Mammary epithelial cell (primary cell): Measurements from ENCODE around the gene CDS2.

Experiments
- CTCF ChIP-seq, 2 donors: IDR thresholded peaks in 1 of 2; conservative IDR thresholded peaks in 1 of 2; 2 replicates each; pipeline ENCODE4 v1.5.1; 2011 to 2012; ENCODE audit warnings: inconsistent platforms in 2 of 2, low read length in 2 of 2, mild to moderate bottlenecking in 2 of 2, control low read depth in 1 of 2, low read depth in 1 of 2; ENCODE audit not compliant: insufficient read depth in 1 of 2; ENCODE audit errors: extremely low read depth in 1 of 2
- EZH2 ChIP-seq: IDR thresholded peaks from 2 replicates; pipeline ENCODE4 v1.6.1; 2012; ENCODE audit warnings: low read length, inconsistent platforms, borderline replicate concordance

GRCh38 chr20:5127204-5127858 lies 523 bp downstream of the CDS2 start:
- no peak for TF ChIP-seq CTCF (conservative IDR thresholded peaks at IDR 0.05 in 1 of 2, IDR thresholded peaks at IDR 0.05 in 1 of 2; ENCODE audit: extremely low read depth in 1 of 2, insufficient read depth in 1 of 2, low read depth in 1 of 2, low read length in 2 of 2)
- no peak for TF ChIP-seq EZH2
